Progenitor cell of endocrine pancreas (in vitro differentiated cells): Measurements from ENCODE around the gene SRSF3. TPM values are rescaled to one million over a fixed set of nuclear protein-coding genes. Genes with fewer than 3 reads are reported as not detected.
A peak's percentile ranks its signal among the peaks of the same experiment; 100 is the strongest.
"Not testable (repeated sequence)": the region's sequence is repeated elsewhere in the genome, so short reads cannot be mapped to it uniquely, and the experiment has no call there.

ENCODE experiments used
- DNase-seq: peaks from one replicate; pipeline ENCODE4 v3.0.0; 2021; ENCODE audit warnings: low spot score; ENCODE audit not compliant: unreplicated experiment
- H3K27ac Mint-ChIP-seq: 2 replicates; pipeline ENCODE4 v1.8.0; 2021; ENCODE audit warnings: mild to moderate bottlenecking, moderate library complexity, mixed read lengths
- H3K27me3 Mint-ChIP-seq: 2 replicates; pipeline ENCODE4 v1.8.0; 2021; ENCODE audit warnings: mixed read lengths
- H3K36me3 Mint-ChIP-seq: 2 replicates; pipeline ENCODE4 v1.8.0; 2022; ENCODE audit warnings: mixed read lengths; ENCODE audit not compliant: insufficient read depth
- H3K4me1 Mint-ChIP-seq: 2 replicates; pipeline ENCODE4 v1.8.0; 2021; ENCODE audit warnings: low read depth, mixed read lengths
- H3K4me3 Mint-ChIP-seq: 2 replicates; pipeline ENCODE4 v1.8.0; 2021; ENCODE audit warnings: low read depth, mild to moderate bottlenecking, moderate library complexity, mixed read lengths
- H3K9me3 Mint-ChIP-seq: 2 replicates; pipeline ENCODE4 v1.8.0; 2021; ENCODE audit warnings: low read depth, mixed read lengths
- CTCF ChIP-seq: fragments of 200-600 bp; sonication (generic); IDR thresholded peaks from one replicate; pipeline ENCODE4 v1.5.0; 2021; ENCODE audit warnings: antibody characterized with exemption, mild to moderate bottlenecking; ENCODE audit not compliant: unreplicated experiment
- total RNA-seq: library from RNA; stranded (reverse); gene quantifications from 2 replicates; pipeline ENCODE4 v1.2.1, GENCODE V29; 2021

SRSF3 gene
- total RNA-seq, 1 donor from 2014 or later, result 427 TPM

- no peaks in the 10 kb centered on the region for H3K9me3 Mint-ChIP-seq
- H3K27me3 Mint-ChIP-seq, result no peaks in the 10 kb centered on the region
- DNase-seq, result no peak
- H3K4me3 Mint-ChIP-seq, result no peak overlapping the region
- TF ChIP-seq CTCF, result no peak
- H3K27ac Mint-ChIP-seq, result no peak overlapping the region
- H3K4me1 Mint-ChIP-seq, result no peaks in the 10 kb centered on the region
- H3K36me3 Mint-ChIP-seq, result no peaks in the 10 kb centered on the region
Observed at GRCh38 chr6:36586606-36587005, 7.6 kb upstream of the SRSF3 start.

- H3K9me3 Mint-ChIP-seq, H3K36me3 Mint-ChIP-seq, H3K27me3 Mint-ChIP-seq, H3K4me3 Mint-ChIP-seq, DNase-seq, H3K4me1 Mint-ChIP-seq, H3K27ac Mint-ChIP-seq: not testable (repeated sequence)
Observed at GRCh38 chr6:36589025-36589400, 5.1 kb upstream of the SRSF3 start.

- no peaks in the 10 kb centered on the region for H3K9me3 Mint-ChIP-seq
- no peak overlapping the region for H3K27ac Mint-ChIP-seq
- H3K4me1 Mint-ChIP-seq, result peaks cover 7% of the 10 kb centered on the region
- H3K4me3 Mint-ChIP-seq, result no peak overlapping the region
- peaks cover 8% of the 10 kb centered on the region for H3K36me3 Mint-ChIP-seq
- no peak for TF ChIP-seq CTCF
- H3K27me3 Mint-ChIP-seq, result no peaks in the 10 kb centered on the region
- no peak for DNase-seq
Observed at GRCh38 chr6:36590237-36590636, 3.9 kb upstream of the SRSF3 start.

- H3K27me3 Mint-ChIP-seq, result no peaks in the 10 kb centered on the region
- no peak for TF ChIP-seq CTCF
- peaks cover 15% of the 10 kb centered on the region for H3K4me1 Mint-ChIP-seq
- peak overlapping the region; percentile 54 for H3K4me3 Mint-ChIP-seq
- peak overlapping the region; percentile 92 for H3K27ac Mint-ChIP-seq
- H3K9me3 Mint-ChIP-seq, result no peaks in the 10 kb centered on the region
- no peak for DNase-seq
- H3K36me3 Mint-ChIP-seq, result peaks cover 25% of the 10 kb centered on the region
Observed at GRCh38 chr6:36592221-36592655, 1.9 kb upstream of the SRSF3 start.

GRCh38 chr6:36593569-36594028 lies 563 bp upstream of the SRSF3 start:
- Mint-ChIP-seq H3K36me3 (peaks cover 37% of the 10 kb centered on the region), H3K4me1 (peaks cover 24% of the 10 kb centered on the region), H3K27ac (peak overlapping the region; percentile 100), H3K27me3 (no peaks in the 10 kb centered on the region), H3K9me3 (no peaks in the 10 kb centered on the region), H3K4me3 (peak overlapping the region; percentile 100)
- no peak for TF ChIP-seq CTCF
- peak; percentile 12 for DNase-seq

- no peak for DNase-seq
- Mint-ChIP-seq H3K4me3 (peak overlapping the region; percentile 100), H3K36me3 (peaks cover 49% of the 10 kb centered on the region), H3K4me1 (peaks cover 36% of the 10 kb centered on the region), H3K27me3 (no peaks in the 10 kb centered on the region), H3K9me3 (no peaks in the 10 kb centered on the region), H3K27ac (peak overlapping the region; percentile 100)
- TF ChIP-seq CTCF, result no peak
Observed at GRCh38 chr6:36594816-36595643, 868 bp downstream of the SRSF3 start.
